HG02588 (cell line): ENCODE data around the gene ANKS1B.

Source experiments
- ATAC-seq: cut with Tn5 transposase; IDR thresholded peaks from one replicate; pipeline ENCODE4 v1.9.1; 2021; ENCODE audit warnings: mild to moderate bottlenecking, moderate library complexity; ENCODE audit not compliant: unreplicated experiment

ANKS1B gene

DNA sequence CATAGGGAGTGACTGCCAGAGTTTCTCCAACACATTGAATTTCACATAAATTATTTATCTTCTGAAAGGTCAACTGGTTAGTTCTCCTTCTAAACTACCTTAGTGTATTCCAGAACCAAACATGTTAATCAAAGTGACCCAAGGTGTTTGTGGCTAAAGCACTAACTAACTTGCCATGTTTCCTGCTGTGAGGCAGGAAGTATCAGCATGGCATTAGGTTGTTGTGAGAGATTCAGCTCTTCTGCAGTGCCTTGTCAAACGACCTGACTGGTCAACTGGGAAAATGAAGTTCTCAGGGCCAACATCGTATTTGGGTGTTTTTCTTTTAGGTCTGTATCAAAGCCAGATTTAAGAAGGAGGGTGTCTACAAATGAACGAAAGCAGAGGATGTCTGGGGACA lies 891.6 kb downstream of the ANKS1B start:
- no peak for ATAC-seq

DNA sequence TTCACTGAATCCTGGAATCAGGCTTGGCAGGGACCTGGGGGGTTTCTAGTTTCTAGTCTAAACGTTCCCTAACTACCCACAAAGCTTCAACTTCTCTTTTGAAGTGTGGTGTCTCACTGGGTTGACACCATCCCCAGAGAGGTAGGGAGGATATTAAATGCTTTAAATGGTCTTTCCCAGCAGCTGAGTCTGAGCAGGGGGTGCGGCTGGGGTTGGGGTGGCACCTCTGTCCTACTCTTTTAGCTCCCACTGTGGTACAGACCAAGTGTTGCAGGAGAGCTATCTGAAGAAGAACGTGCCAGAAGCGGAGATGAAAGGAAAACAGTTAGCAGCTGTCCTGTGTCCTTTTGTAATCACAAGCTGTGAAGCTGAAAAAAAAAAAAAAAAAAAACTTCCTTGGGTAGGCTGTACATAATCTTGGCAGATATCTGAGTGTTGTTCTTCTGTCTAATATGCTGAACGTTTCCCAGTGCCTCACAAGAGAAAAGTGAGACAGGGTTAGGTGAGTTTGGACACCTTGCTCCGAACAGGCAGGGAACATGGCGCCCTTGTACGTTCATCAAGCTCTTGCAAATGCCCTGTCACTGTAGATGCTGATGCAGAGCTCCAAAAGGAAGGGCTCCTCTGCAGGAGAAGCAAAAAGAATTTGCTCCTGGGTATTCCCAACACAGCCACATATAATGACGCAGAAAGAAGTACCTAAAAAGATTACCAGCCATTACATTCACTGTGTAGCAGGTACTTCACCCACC lies 892.5 kb downstream of the ANKS1B start:
- no peak for ATAC-seq

DNA sequence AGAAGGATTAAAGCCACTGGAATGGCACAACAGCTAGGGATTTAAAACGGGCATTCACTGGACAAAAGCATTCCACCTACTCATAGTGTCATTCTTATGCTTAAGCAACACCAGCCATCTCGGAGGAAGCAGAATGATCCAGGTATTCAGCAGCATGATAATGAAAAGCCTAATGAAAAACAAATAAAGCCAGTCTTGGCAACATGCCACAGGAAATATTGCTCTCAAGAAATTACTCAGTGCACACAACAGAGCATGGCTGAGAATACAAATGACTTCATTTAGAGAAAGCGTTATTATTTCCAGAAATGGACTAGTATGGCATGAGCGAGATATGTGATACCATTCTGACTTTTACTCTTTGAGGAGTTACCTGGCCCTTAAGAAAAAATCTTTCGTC lies 897.5 kb downstream of the ANKS1B start:
- ATAC-seq: no peak

DNA sequence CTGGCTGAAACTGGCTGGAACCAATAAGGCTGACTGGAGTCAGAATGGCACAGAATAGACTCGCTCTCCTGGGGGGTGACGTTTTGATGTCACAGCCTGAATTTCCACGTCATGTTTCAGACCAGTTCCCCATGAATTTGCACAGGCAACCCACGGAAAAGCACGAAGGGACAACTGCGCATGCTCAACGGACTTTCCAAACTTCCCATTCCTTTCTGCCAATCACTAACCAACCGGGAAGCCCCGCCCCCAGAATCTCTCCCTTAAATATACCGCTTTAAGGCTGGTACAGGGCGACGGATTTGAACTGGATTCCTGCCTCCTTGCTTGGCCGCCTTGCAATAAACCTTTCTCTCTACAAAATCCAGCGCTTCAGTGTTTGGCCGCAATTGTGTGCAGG lies 904.9 kb downstream of the ANKS1B start:
- no peak for ATAC-seq

DNA sequence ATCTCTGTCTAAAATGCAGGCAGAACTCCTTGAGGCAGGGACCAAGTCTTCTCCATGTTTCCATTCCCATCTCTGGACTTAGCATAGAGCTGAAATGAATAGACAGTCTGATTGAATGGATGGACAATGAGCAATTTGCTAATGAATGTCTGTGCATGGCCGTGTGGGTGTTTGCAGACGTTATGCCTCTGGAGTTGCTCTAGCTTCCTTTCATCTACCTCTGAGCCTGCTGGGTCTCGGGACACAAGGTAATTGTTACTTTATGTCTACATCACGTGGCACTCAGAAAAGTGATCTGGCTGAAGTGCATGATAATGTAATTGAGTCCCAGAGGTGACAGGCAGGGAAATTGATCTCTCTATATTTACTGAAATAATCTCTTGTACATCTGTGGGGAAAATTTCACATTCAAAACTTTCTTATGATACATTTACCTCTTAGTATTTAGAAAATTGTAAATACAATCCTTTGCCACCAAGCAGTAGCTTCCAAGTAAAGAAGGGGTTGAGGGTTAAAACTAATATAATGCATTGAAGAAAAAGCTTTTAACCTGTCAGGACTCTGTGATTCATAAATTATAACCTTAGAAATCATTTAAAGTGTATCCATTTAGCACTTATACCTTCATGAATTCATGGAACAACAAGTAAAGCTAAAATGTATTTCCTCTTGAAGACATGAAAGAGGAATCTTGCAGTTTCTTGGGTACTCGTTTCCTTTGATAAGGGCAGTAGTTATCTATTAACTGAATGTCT lies 915.6 kb downstream of the ANKS1B start:
- no peak for ATAC-seq

DNA sequence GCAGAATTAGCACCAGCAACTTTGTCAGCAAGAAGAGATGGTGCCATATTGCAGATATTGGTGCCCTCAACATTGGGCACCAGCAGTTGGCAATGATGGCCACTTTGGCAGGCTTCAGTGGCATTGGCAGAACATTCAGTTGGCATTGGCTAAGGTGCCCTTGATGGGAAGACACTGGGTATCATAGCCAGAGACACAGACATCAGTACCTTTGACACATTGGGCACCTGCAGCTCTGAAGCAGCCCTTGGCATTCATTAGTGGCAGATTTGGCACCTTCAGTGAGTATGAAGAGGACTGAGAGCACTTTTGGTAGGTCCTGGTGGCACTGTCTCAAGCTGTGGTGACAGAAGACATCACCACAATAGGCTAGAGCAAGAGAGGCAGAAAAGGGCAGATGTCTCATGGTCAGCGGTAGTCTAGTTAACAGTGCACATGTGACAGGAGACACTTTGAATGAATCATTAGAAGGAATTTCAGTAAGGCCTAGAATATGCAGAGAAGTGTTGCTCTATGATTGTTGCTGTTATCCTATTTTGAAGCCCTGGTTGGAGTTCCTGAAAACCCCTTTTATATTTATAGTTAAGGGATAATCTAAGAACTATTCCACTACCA lies 917.5 kb downstream of the ANKS1B start:
- no peak for ATAC-seq

DNA sequence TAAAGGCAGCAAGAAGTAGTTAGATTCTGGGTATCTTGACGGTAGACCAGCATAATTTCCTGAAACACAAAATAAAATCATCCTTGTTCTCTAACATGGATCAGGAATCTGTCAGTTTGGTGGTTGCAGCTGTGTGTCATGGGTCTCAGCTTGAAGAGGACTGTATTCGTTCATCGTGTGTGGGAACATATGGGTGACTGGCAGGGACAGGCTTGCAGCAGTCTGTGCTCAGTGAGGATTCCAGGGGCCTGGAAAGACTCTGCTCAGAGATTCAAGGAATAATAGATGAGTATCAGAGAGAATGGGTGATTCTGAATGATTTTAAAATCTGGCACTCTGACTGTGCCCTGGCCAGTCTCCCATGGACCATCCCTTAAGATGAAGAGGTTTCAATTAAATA lies 918.0 kb downstream of the ANKS1B start:
- ATAC-seq: no peak

DNA sequence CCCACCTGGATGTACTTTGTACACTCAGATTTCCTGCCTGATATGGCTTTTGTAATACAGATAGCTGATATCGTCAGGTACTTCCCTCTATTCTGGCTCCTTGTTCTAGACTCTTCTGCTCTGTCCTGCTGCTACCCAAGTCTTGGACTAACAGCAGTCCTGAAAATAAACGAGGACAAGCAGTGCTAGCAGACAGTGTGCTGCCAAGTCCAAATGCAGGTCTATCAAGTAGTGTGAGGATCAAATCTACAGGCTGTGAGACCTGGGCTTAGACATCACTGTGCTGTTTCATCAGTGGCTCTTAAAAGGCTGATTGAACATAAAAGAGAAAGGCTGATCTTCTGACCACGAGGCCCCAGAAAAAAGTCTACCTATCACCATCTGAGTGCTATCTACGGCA lies 921.6 kb downstream of the ANKS1B start:
- no peak for ATAC-seq

DNA sequence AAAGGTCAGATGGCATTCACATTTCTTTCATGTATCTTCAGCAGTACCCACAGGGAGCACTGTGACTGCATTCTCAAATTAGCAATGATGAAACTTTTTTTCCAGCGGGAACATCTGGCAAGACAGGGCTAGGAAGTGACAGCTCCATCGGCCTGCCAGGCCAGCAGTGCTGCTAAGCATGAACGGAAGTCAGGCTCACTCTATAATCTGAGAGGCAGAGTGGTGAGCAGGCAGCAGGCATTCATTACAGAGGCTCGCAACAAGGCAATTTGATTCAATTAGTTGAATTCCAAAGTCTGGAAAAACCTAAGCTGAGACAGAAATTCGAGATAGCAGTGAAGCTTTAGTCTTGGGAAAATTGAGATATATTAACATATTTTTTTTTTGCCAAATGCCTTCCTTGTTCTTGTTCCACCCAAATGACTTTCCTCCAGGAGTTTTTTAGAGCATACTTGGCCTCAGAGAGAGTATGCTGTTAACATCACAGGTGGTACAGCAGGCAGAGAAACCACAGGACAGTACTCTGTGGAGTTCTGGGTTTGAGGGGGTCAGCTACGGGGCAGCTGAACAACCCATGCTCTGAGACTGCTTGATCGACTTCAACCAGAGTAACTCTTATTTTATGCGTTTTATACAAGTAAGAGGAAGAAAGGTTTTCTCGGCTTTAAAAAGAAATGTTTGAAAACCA lies 924.8 kb downstream of the ANKS1B start:
- no peak for ATAC-seq

DNA sequence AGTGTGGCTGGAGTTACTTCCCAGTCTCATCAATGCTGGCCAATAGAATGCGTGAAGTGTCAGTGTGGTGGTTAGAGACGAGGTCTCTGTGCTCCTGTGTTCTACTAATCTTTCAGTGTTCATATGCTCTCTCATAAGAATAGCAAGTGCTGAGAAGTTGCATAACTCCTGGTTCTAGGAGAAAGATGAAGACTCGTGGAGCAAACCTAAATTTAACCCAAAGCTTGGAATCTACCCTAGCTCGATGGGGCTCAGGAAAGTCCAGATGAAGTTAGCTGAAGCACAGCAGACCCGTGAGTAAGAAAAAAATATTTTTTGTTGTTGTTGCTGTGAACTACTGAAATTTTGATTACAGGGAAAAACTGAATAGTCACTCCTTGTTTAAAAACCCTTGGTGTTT lies 927.1 kb downstream of the ANKS1B start:
- no peak for ATAC-seq

DNA sequence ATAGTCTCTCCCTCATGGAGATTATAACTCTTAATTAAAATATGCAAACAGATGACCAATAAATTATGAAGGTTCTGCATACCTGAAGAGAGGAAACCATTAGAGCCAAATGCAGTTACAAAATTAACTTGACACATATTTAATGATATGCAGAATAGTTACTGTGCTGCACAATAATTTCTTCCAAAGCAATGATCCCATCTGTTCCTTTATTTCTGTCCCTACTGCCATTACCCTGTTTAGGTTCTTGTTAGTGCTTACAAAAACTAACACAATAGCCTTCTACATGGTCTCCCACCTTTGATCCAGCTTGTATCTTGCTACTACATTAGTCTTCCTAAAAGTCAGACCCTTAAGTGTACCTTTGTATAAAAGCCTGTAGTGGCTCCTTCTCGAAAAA lies 928.5 kb downstream of the ANKS1B start:
- no peak for ATAC-seq

DNA sequence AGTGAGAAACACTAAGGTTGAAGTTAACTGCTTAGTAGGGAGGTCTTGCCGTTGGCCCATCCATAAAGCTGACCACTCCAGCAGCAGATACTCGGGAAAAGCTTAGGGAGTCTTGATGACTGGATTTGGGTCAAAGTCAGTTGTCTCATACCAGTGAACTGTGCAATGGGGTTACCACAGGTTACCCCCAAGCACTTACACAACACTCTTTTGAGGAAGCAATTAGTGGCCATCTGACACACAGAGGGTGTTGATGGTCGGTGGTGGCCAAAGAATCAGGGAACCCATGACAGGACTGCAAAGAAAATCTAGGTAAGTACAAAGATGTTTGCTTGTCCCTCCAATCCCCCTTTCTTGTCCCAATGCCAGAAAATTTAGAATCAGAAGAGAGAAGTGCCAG lies 929.4 kb downstream of the ANKS1B start:
- ATAC-seq: no peak

DNA sequence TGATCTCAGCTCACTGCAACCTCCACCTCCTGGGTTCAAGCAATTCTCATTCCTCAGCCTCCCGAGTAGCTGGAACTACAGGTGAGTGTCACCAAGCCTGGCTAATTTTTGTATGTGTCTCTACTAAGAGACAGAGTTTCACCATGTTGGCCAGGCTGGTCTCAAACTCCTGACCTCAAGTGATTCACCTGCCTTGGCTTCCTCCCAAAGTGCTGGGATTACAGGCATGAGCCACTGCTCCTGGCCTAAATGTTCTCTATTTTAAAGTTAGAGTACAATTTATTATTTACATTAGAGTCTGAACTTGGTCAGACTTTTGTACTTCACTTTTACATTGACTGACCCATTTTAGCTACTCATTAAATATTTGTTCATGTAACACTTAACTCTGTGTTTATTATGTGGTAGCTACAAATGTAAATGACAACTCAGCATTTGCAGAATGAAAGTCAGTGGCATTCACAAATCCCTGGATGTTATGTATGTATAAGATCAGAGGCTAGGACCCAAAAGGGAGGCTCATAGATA lies 930.1 kb downstream of the ANKS1B start:
- ATAC-seq: no peak

DNA sequence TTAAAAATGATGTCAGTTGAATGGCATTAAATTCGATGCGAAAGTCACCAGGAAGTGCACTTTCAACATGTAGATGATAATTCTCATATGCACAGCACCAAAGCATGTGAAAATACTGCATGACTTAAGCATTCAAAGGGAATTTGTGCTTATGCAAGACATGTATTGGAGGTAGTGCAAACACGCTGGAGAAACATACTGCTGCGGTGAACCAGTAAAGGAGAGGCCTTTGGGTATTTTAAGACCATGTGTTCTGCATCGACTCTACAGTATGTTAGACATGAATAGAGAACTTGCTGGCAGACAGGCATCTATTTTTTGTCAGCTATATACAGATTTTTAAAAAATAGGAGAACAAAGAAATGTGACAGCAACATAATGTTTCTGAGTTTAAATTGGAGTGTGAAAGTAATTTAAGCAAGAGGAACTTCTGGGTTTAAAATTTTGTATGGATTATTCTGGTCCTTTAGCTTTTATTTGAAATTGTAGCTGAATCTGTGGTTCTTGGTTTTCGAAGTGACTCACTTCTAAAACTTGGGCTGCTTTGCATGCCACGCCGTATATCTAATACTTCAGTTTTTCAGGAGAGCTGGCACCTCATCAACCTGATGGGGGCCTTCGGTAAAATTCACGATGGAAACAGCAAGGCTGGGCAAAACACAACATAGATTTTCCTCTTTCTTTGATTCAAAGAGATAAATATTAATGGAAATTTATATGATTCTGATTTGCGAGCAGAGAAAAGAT lies 930.9 kb downstream of the ANKS1B start:
- no peak for ATAC-seq

DNA sequence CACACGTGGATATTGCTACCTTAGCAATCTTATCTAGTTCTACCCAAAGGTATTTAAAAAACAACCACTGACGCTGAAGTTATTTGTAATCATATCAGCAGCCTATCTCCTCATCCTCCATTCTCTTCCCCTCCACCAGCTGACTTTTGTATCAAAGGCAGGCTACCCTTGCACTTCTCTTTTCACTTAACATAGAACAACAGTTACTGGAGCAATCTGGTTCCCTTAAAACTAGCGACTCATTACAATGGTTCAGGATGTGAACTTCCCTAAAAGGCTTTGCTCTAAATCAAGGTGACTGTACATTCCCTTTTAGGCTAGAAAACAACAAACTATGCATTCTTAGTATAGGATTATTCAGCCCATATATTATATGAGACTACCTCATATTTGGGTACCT lies 935.0 kb downstream of the ANKS1B start:
- no peak for ATAC-seq

DNA sequence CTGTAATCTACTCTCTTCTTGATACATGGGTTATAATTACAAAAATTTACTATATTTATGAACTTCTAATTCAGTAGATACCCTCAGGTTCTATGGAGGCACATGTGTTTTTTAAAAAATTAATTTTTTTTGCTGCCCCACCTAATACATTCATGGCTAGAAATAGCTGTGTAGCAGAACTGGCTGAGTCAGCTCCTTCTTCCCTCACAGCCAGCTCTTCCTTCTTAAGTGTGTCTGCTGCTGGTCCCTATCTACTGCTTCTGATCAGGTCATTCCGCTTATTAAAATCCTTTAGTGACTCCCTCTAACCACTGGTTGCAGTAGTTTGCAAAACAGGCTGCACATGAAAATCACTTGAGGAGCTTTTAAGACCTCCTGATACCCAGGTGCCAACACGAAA lies 939.6 kb downstream of the ANKS1B start:
- ATAC-seq: no peak

DNA sequence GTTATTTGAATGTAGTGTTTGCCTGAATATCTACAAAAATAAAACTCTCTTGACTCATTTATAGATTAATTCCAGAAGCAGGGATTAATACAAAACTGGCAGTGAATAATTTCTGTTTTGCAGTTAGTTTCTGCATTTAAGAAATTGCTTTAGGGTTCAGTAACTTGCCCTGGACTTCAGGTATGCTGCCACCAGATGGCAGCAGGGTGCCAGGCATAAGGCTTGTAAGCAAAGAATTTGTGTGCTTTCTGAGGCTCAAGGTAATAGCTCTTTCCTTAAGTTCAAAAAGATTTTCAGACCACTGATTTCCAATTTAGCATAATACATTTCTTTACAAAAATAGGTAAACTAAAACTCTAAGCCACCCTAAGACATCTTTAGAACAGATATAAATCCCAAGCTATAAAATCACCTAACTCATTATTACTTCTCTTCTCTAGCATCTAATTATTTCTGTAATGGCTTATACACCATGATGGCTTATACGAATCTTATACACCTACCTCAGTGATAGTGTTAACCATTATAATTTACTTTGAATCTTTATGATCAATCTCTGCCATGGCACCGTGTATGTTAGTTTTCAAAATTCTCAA lies 941.3 kb downstream of the ANKS1B start:
- ATAC-seq: no peak

DNA sequence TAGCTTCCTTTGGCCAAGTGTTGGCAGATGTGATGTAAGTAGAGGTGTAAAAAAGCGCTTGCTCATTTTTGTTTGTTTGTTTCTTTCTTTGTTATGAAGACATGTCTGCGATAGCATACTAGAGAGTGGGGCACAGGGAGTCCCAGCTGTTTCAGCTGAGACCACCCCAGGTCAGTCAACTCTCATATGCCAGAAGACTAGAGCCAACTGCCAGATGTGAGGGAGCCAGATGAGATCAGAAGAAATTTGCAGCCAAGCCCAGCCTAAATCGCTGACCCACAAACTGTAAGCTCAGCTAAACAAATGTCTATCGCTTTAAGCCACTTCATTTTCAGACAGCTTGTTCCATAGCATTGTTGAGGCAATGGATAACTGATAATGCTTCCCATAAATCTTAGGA lies 942.5 kb downstream of the ANKS1B start:
- ATAC-seq: no peak

DNA sequence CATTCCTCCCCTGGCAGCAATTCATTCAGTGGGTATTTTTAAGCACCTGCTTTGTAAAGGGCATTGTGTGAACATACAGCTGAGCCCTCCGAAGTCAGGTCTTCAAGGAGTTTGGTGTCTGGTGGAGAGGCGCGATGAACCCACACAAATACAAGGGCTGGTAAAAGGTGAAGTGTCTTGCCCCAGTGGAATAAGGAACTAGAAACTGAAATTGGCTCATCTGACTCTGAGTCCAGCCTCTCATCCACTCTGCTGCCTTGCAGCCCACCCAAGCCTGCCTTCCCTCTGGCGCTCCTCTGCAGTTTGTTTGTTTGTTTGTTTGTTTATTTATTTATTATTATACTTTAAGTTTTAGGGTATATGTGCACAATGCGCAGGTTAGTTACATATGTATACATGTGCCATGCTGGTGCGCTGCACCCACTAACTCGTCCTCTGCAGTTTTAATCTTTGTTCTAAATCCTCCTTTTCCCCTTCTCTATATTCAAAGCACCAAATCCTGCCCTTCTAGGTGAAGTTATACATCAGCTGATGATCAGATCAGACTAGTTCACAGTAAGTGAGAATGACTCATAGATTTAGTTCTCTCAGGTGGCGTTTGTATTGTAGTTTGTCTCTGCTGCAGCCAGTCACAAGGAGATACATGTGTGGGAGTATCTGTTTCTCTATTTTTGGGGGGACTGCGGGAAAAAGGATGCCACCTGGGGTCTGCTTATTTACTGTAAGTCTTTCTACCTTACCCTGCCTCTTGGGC lies 945.2 kb downstream of the ANKS1B start:
- no peak for ATAC-seq

DNA sequence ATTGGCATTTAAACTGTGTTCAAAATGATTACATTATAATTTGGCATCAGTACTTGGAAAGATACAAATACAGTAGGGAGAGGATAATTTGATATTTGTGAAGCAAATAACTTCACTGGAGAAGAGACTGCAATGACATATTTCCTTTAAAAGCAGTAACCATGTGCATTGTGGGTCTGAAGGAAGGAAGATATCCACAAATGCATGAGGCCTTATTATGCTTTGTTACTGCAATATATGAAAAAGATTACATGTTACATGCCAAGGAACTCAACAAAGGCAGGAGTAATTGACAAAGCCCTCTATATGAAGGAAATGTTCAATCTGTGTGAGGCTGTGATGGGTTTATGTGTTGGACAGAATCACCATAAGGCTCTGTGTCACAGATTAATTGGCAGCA lies 948.2 kb downstream of the ANKS1B start:
- ATAC-seq: no peak
